Measurements from ENCODE around the gene DEFB123.

DEFB123 gene

DNA sequence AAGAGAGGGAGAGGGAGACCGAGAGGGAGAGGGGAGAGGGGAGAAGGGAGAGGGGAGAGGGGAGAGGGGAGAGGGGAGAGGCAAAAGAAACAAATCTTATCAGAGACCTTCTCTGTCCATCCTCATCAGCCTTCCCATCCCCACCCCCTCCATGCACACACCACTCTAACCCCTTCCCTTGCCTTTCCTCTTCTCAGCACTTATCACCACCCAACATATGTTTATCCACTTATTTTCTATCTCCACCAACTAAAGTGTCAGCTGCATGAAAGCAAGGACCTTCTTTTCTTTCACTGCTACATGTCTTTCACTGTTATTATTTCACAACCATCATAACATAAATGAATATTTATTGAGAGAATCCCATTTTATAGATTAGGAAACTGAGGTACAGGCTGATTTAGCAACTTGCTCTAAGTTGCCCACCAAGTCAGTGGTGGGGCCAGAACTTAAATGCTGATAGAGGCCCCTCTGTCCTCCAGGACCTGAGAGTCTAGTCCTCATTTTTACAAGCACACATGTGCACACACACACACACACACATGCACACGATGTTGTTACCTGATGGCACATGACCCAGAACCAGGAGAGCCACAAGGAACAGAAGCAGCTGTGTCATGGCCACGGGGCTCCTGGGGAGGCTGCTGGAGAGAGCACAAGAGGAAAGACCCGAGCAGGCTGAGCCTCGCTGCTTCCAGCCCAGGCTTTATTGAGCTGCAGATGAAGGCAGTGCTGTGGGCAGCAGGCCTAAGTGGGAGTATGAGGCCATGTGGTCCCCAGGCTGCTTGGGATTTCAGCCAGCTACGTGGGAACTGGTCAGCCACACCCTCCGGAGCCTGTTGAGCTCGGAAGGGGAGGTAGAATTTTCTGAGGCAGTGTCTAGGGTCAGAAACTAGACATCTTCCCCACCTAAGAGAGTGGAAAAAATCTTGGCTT lies 32.2 kb downstream of the DEFB123 start:
- in situ Hi-C loops (cut with HindIII; ENCODE audit: low pct_ligation_motif_present, low pct_unique_long_range_greater_than_20kb, low sequenced_read_pairs) = no loop called here
- DNase-seq = no peak

DNA sequence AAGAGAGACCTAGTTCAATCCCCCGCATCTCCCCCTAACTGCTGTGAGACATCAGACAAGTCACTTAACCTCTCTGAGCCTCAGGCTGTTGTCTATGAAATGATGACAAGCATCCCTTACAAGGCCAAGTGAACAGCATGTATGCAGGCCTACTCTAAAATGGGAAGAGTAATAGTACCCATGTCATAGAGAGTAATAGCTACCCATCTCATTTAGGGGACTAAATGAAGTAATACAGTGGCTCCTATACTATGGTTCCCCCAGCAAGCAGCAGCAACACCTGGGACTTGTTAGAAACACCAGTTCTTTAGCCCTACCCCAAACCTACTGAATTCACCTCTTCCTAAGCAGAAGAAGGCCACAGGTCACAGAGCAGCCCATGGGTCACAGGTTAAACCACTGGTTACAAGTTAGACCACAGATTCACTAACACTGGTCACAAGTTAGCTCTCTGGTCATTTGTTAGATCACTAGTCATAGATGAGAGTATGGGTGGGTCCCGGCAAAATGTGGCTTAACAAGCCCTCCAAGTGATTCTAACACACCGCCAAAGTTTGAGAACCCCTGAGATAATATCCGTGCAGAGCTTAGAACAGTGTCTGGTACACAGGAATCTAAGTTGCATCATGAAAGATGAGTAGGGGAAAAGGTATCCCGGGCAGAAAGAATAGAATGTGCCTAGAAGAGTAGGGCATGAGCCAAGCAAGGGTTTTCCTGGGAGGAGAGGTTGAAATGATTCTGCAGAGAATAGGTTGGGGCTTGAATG lies 33.1 kb downstream of the DEFB123 start:
- in situ Hi-C loops (cut with HindIII; ENCODE audit: low pct_ligation_motif_present, low pct_unique_long_range_greater_than_20kb, low sequenced_read_pairs) = no loop called here
- DNase-seq = no peak

DNA sequence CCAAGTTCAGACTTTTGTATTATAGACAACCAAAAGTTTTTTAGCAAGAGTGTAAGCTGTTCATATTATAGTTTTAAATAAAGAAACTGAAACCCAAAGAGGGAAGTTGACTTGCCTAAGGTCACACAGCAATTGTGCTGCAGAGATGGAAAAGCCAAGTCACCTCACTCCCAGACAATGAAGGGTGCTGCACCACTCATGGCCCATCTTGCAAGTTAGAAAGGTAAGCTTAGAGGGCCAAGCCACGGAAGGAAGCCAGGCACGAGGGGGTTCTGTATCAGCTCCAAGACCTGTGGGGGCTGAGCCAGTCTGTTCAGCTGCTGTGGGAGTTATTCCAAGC lies 33.6 kb downstream of the DEFB123 start:
- no peak for DNase-seq

DNA sequence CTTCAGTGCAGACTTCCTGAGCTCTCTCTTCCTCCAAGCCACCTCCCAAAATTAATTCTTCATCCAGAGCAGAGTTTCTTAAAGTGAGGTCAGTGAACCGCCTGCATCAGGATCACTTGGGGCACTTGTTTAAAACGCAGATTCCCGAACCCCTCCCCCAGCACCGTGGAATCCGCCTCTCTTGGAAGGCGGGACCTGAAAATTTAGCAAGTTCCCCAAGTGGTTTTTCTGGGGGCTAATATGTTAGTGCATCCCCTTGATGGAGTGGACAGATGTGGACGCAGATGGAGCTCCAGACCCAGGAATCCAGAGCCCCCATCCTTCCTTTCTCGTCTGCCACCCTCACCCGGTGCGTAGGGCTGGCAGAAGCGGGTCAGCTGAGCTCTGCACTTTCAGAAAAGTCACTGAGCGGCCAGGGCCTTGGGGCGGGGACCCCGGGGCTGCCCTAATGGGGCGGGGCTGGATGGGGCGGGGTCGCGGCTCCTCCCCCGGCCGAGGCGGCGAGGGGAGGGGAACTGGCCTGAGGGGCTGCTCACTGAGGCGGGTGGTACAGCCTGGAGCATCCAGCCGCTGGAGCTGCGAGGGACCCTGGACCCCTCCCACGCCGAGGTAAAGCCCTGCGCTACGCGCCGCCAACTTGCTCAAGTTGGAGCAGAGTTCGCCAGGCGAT lies 34.5 kb downstream of the DEFB123 start, which contains the start of the genes DEFB124 and REM1:
DEFB124 (minus strand) TSS at position 370 of the 670 bp plus-strand sequence. CDS start 2,114 bp downstream, outside the sequence.
REM1 (plus strand) TSS at position 531 of the 670 bp plus-strand sequence. CDS start 1,158 bp downstream, outside the sequence.
- in situ Hi-C loops (cut with HindIII; ENCODE audit: low pct_ligation_motif_present, low pct_unique_long_range_greater_than_20kb, low sequenced_read_pairs) = no loop called here
- DNase-seq = no peak

More for the DNA sequence above, 33.6 kb downstream of the DEFB123 start:
- in situ Hi-C loops (cut with HindIII; ENCODE audit: low pct_ligation_motif_present, low pct_unique_long_range_greater_than_20kb, low sequenced_read_pairs) = no loop called here

GRCh38 chr20:31475472-31476293 lies 35.3 kb downstream of the DEFB123 start:
- in situ Hi-C loops (cut with HindIII; ENCODE audit: low pct_ligation_motif_present, low pct_unique_long_range_greater_than_20kb, low sequenced_read_pairs) = no loop called here

DNA sequence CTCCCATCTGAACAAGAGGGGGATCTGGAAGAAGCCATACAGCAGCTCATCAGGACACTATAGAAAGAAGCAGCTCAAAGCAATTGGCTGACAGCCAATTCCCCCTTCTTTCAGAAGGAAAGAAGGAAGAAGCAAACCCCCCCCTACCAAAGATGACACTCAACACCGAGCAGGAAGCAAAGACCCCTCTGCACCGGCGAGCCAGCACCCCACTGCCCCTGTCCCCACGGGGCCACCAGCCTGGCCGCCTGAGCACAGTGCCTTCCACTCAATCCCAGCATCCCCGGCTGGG lies 35.8 kb downstream of the DEFB123 start:
- no peak for DNase-seq
- in situ Hi-C loops (cut with HindIII; ENCODE audit: low pct_ligation_motif_present, low pct_unique_long_range_greater_than_20kb, low sequenced_read_pairs) = no loop called here

More at GRCh38 chr20:31475472-31476293, 35.3 kb downstream of the DEFB123 start:
- DNase-seq = no peak

GRCh38 chr20:31476643-31477215 lies 36.3 kb downstream of the DEFB123 start:
- in situ Hi-C loops (cut with HindIII; ENCODE audit: low pct_ligation_motif_present, low pct_unique_long_range_greater_than_20kb, low sequenced_read_pairs) = no loop called here
- DNase-seq = no peak

GRCh38 chr20:31484001-31484400 lies 43.6 kb downstream of the DEFB123 start:
- DNase-seq = no peak

GRCh38 chr20:31485450-31486339 lies 45.3 kb downstream of the DEFB123 start:
- no peak for DNase-seq
- in situ Hi-C loops (cut with HindIII; ENCODE audit: low pct_ligation_motif_present, low pct_unique_long_range_greater_than_20kb, low sequenced_read_pairs) = no loop called here

More at GRCh38 chr20:31484001-31484400, 43.6 kb downstream of the DEFB123 start:
- in situ Hi-C loops (cut with HindIII; ENCODE audit: low pct_ligation_motif_present, low pct_unique_long_range_greater_than_20kb, low sequenced_read_pairs) = no loop called here

DNA sequence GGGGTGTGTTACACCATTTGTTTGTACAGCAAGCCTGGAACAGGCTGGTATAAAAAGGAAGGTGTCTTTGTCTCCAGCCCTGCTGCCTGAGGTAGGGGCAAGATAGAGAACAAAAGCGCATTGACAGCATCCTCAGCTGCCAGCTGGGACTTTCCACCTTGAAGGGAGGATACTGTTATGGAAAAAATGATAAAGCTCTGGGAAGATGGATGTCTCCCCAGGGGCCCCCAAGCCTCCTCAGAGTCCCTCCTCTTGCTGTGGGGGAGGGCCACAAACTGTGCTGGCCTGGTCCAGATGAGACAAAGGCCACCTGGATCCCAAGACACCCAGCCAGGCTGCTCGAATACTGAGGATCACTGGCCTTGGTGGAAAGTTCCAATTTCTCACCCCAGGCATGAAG lies 47.7 kb downstream of the DEFB123 start:
- in situ Hi-C loops (cut with HindIII; ENCODE audit: low pct_ligation_motif_present, low pct_unique_long_range_greater_than_20kb, low sequenced_read_pairs) = no loop called here
- no peak for DNase-seq

- DNase-seq = no peak
- in situ Hi-C loops (cut with HindIII; ENCODE audit: low pct_ligation_motif_present, low pct_unique_long_range_greater_than_20kb, low sequenced_read_pairs) = no loop called here
Observed at GRCh38 chr20:31489152-31489551, 48.7 kb downstream of the DEFB123 start.

GRCh38 chr20:31490752-31491151 lies 50.3 kb downstream of the DEFB123 start:
- DNase-seq = no peak
- in situ Hi-C loops (cut with HindIII; ENCODE audit: low pct_ligation_motif_present, low pct_unique_long_range_greater_than_20kb, low sequenced_read_pairs) = no loop called here

DNA sequence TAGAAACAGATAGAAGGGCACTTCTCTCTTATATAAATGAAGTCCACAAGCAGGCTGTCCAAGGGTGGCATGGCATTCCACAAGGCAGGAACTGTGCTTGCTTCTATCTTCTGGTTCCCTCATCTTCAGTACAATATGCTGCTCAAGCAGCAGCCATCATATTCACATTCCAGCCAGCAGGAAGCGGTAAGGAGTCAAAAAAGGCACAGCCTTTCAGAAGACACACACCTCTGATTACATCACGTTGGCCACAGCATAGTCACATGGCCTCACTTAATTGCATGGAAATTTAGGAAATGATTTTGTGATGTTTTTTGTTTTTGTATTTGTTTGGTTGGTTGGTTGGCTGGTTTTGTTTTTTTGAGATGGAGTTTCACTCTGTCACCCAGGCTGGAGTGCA lies 53.7 kb downstream of the DEFB123 start:
- peak; percentile 31 for DNase-seq
- in situ Hi-C loops (cut with HindIII; ENCODE audit: low pct_ligation_motif_present, low pct_unique_long_range_greater_than_20kb, low sequenced_read_pairs) = no loop called here

GRCh38 chr20:31496761-31497295 lies 56.4 kb downstream of the DEFB123 start:
- in situ Hi-C loops (cut with HindIII; ENCODE audit: low pct_ligation_motif_present, low pct_unique_long_range_greater_than_20kb, low sequenced_read_pairs) = no loop called here

DNA sequence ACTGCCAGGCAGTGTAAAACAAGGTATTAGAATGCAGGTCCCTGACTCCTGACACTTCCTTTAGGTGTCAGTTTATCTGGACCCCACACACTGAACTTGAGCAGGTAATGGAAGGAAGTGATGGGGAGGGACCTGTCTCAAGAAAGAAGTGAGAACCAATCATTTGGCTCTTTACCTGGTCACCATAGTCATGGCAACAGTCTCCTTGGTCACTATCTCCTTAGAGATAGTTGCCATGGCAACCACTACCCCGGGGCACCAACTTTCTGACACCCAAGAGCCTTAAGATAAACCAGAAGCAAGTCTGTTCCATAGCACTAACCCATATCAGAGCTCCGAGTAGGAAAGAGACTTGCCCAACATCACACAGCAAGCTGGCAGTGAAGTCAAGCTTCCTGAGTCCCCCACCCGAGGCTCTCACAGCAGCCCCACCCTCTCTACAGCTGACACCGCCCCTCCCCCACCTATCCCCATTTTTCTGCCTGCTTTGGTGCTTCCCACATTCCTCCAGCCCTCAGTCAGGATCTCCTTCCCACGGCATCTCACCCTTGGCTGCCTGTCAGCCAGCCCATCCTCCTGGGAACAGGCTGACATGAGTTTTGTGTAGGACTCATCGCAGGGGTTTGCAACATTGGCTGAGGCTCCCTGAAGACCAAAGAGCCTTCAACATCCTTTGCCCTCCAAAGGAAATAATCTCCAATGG lies 57.6 kb downstream of the DEFB123 start:
- DNase-seq = no peak
- in situ Hi-C loops (cut with HindIII; ENCODE audit: low pct_ligation_motif_present, low pct_unique_long_range_greater_than_20kb, low sequenced_read_pairs) = no loop called here

More at GRCh38 chr20:31496761-31497295, 56.4 kb downstream of the DEFB123 start:
- DNase-seq = no peak
